ENCODE data around the gene LTA.

GRCh38 chr6:31609519-31610406 lies 37.7 kb downstream of the LTA start:
- TF ChIP-seq EZH2 (IDR thresholded peaks at IDR 0.05; ENCODE audit: borderline replicate concordance, insufficient read depth, low read depth, low read length, poor library complexity, severe bottlenecking) (no peak), CTCF (IDR thresholded peaks at IDR 0.05) (no peak)

Data from B cell (primary cell).